HepG2 (cell line): Measurements from ENCODE around the gene MRGPRE.

Experiments used
- ATF3 ChIP-seq: sonication (generic); formaldehyde crosslinking; IDR thresholded peaks from 2 replicates; pipeline ENCODE4 v1.4.0; 2020; ENCODE audit warnings: missing genetic modification reagents
- NCOR1 ChIP-seq: fragments of 200-600 bp; sonication (generic); IDR thresholded peaks from 2 replicates; pipeline ENCODE4 v1.7.0; 2017; ENCODE audit warnings: antibody characterized with exemption, low read length, borderline replicate concordance
- POLR2G ChIP-seq: fragments of 200-400 bp; formaldehyde crosslinking; IDR thresholded peaks from 2 replicates; pipeline ENCODE4 v1.6.1; 2018; ENCODE audit warnings: mild to moderate bottlenecking, low read depth, low read length, moderate library complexity
- TF ChIP-seq, protein P1 (sequence below): sonication (generic); formaldehyde crosslinking; IDR thresholded peaks from 2 replicates; pipeline ENCODE4 v1.4.0; 2020; ENCODE audit warnings: missing genetic modification reagents, borderline replicate concordance
- TF ChIP-seq, protein P2 (sequence below), 2 experiments: sonication (generic) in 1 of 2; formaldehyde crosslinking in 1 of 2; IDR thresholded peaks; 2 replicates each; pipeline versions ENCODE4 v1.5.1 to v1.6.1; 2011 to 2020; ENCODE audit warnings: borderline replicate concordance in 1 of 2, low read depth in 1 of 2, low read length in 1 of 2, mild to moderate bottlenecking in 1 of 2, missing genetic modification reagents in 1 of 2, moderate library complexity in 1 of 2

DNA sequence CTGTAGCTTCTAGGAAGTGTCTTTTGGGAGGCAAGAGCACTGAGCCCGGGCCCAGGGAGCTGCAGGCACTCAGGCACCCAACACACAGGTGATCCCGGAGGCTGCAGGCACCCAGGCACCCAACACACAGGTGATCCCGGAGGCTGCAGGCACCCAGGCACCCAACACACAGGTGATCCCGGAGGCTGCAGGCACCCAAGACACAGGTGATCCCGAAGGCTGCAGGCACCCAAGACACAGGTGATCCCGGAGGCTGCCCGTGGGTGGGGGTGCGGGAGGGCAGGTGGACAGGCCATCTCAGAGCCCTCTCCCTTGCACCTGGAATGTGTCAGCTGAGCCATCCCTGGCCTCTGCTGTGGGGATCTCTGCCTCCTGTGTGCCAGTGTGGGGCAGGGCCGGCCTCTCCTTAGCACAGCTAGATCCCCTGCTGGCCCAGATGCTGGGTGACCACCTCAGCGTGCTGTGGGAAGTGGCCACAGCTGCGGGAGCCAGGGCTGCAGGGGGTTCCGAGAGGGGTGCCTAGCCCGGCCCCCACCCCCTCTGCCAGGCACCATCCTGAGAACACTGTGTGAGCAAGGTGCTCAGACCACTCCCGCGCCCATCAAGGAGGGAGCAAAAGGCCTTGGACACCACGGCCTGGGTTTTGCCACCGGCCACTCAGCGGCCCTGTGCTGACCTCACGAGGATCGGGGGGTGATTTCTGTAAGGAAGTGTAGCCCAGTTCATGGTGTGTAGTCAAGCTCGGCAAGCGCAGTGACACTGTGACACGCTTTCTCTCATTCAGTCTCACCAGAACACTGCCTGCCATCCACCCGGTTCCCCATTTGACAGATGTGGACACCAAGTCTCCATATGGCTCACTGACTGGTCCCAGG, 27.8 kb downstream of the MRGPRE start:
- TF ChIP-seq POLR2G (no peak), NCOR1 (no peak), ATF3 (no peak)
- TF ChIP-seq, protein P1, sequence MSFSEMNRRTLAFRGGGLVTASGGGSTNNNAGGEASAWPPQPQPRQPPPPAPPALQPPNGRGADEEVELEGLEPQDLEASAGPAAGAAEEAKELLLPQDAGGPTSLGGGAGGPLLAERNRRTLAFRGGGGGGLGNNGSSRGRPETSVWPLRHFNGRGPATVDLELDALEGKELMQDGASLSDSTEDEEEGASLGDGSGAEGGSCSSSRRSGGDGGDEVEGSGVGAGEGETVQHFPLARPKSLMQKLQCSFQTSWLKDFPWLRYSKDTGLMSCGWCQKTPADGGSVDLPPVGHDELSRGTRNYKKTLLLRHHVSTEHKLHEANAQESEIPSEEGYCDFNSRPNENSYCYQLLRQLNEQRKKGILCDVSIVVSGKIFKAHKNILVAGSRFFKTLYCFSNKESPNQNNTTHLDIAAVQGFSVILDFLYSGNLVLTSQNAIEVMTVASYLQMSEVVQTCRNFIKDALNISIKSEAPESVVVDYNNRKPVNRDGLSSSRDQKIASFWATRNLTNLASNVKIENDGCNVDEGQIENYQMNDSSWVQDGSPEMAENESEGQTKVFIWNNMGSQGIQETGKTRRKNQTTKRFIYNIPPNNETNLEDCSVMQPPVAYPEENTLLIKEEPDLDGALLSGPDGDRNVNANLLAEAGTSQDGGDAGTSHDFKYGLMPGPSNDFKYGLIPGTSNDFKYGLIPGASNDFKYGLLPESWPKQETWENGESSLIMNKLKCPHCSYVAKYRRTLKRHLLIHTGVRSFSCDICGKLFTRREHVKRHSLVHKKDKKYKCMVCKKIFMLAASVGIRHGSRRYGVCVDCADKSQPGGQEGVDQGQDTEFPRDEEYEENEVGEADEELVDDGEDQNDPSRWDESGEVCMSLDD, result no peak
- TF ChIP-seq, protein P2, sequence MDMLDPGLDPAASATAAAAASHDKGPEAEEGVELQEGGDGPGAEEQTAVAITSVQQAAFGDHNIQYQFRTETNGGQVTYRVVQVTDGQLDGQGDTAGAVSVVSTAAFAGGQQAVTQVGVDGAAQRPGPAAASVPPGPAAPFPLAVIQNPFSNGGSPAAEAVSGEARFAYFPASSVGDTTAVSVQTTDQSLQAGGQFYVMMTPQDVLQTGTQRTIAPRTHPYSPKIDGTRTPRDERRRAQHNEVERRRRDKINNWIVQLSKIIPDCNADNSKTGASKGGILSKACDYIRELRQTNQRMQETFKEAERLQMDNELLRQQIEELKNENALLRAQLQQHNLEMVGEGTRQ (IDR thresholded peaks at IDR 0.05; ENCODE audit: low read depth, low read length), result no peak
- TF ChIP-seq, protein P2 (CRISPR knock-in tag; IDR thresholded peaks at IDR 0.05; ENCODE audit: borderline replicate concordance), result no peak
